AG09309 (cell line): ENCODE measurements around the gene FUS.
A peak's percentile ranks its signal among the peaks of the same experiment; 100 is the strongest.
"Not testable (repeated sequence)": the region's sequence is repeated elsewhere in the genome, so short reads cannot be mapped to it uniquely, and the experiment has no call there.

Experiments
- DNase-seq: peaks from one replicate; pipeline ENCODE4 v3.0.0-alpha.2; 2010; ENCODE audit warnings: low read depth
- H3K4me3 ChIP-seq: 2 replicates; pipeline ENCODE4 v1.5.1; 2011; ENCODE audit warnings: mild to moderate bottlenecking, low read depth, low read length, moderate library complexity; ENCODE audit not compliant: control insufficient read depth
- TF ChIP-seq, protein P1 (sequence below): IDR thresholded peaks from 2 replicates; pipeline ENCODE4 v1.5.1; 2011; ENCODE audit warnings: mild to moderate bottlenecking, low read depth, low read length, inconsistent platforms; ENCODE audit not compliant: insufficient read depth, control insufficient read depth; ENCODE audit errors: missing control alignments

Gene FUS

DNA sequence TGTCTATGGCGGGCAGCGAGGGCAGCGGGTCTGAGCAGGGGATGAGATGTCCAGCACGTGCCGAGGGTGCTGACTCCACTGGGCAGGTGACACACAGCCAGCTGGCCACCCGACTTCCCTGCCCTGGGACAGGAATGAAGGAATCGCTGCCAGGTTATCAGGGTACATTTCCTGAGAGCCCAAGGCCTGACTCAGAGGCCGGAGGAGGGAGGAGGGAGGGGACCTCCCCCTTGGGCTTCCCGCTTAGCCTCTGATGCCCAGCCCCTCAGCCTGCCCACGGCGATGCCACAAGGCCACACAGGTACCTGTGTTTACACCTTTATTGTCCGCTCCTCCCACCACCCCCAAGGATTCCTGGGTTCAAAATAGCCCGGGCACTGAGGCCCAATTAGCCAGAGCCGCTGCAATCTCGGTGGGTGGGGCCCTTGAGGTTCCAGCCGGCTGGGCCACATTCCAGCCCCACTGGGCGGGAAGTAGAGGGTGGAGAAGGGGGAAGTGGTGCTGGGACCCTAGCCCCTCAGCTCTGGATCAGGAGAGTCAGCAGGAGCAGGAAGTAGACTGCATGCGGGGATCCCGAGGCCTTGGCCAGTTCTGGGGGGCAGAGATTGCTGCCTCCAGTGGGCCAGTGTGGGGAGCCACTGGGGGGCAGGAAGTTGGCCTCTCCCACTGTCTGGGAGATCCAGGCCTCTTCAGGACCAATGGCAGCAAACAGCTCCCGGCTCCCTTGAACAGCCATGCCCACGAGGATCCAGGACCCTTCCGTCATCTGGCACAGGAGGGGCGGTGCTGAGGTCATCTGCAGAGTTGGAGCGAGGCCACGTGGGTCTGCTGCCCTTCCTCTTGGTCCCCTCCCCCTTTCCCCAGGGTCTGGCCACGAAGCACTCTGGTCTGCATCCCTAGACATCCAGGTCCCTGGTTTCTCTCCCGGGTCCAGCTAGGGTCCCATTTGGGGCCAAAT lies 41.0 kb upstream of the FUS start:
- no peak for DNase-seq
- no peak overlapping the region for H3K4me3 ChIP-seq
- TF ChIP-seq, protein P1, sequence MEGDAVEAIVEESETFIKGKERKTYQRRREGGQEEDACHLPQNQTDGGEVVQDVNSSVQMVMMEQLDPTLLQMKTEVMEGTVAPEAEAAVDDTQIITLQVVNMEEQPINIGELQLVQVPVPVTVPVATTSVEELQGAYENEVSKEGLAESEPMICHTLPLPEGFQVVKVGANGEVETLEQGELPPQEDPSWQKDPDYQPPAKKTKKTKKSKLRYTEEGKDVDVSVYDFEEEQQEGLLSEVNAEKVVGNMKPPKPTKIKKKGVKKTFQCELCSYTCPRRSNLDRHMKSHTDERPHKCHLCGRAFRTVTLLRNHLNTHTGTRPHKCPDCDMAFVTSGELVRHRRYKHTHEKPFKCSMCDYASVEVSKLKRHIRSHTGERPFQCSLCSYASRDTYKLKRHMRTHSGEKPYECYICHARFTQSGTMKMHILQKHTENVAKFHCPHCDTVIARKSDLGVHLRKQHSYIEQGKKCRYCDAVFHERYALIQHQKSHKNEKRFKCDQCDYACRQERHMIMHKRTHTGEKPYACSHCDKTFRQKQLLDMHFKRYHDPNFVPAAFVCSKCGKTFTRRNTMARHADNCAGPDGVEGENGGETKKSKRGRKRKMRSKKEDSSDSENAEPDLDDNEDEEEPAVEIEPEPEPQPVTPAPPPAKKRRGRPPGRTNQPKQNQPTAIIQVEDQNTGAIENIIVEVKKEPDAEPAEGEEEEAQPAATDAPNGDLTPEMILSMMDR: no peak

DNA sequence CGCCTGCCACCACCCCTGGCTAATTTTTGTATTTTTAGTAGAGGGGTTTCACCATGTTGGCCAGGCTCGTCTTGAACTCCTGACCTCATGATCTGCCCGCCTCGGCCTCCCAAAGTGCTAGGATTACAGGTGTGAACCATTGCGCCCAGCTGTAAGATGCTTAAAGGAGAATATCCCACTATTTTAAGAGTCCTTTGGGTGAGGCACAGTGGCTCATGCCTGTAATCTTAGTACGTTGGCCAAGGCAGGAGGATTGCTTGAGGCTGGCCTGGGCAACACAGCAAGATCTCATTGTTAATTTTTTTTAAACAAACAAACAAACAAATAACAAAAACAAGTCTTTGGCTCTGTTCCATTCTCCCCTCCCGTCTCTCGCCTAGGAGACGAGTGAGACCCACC lies 38.9 kb upstream of the FUS start:
- H3K4me3 ChIP-seq, DNase-seq: not testable (repeated sequence)

DNA sequence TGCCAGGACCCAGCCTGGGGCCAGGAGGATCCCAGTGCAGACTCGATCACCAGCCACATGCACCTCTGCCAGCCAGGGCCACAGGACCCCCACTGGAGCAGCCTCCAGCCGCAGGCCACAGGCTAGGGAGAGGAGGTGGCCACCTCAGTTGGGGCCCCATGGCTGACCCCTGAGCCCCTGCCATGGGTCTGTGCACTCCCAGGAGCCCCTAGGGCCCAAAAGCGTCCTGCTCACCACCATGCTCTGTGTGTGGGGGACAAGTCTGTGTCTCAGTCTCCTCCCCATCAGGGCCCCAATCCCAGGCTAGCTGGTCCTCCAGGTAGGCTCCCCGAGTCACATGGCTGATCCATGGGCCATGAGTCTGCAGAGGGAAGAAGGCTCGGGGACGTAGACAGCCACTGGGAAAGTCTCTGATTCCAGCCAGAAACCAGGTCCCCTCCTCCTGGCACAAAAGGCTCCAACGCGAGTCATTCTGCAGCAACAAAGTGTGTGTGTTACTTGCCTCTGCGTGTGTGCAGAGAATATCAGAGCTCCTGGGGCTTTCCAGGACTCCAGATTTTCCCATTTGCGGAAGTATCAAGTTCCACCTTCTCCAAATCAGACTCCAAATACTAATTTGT lies 38.3 kb upstream of the FUS start:
- TF ChIP-seq, protein P1: no peak
- H3K4me3 ChIP-seq: peak overlapping the region; percentile 17
- peak; percentile 41 for DNase-seq

DNA sequence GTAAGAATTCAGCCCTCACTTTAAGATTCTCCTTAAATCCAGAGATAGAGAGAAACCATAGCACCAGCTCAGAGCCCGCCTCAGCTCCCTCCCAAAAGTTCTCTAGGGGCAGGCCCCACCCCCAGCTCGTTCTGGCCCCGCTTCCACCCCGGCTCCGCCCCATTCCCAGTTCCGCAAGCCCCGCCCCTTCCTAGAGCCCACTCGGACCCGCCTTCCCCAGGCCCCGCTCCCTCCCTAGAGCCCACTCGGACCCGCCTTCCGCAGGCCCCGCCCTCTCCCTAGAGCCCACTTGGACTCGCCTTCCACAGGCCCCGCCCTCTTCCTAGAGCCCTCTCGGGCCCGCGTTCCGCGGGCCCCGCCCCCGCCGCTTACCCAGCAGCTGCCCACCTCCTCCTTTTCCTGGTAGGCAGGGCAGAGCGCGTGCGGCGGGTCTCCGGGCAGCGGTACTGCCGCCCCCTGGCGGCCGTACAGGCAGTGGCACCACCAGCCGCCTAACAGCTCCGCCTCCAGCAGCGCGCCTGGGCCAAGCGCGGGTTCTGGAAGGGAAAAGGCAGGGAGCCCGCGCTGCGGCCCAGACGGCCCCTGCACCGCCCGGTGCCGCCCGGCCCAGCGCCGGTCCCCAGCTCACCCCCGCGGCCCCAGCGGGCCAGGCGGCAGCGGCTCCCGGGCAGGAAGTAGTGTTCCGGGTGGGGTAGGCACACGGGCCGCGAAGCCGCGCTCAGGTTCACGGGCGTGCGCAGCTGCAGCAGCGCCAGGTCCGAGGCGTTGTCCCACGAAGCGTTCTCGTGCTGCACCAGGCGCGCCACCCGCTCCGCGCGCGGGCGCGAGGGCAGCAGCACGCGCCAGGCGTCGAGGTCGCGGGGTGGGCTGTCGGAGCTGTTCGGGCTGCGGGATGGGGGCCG lies 37.6 kb upstream of the FUS start:
- DNase-seq: peak; percentile 94
- TF ChIP-seq, protein P1: peak; percentile 89
- peak overlapping the region; percentile 25 for H3K4me3 ChIP-seq

DNA sequence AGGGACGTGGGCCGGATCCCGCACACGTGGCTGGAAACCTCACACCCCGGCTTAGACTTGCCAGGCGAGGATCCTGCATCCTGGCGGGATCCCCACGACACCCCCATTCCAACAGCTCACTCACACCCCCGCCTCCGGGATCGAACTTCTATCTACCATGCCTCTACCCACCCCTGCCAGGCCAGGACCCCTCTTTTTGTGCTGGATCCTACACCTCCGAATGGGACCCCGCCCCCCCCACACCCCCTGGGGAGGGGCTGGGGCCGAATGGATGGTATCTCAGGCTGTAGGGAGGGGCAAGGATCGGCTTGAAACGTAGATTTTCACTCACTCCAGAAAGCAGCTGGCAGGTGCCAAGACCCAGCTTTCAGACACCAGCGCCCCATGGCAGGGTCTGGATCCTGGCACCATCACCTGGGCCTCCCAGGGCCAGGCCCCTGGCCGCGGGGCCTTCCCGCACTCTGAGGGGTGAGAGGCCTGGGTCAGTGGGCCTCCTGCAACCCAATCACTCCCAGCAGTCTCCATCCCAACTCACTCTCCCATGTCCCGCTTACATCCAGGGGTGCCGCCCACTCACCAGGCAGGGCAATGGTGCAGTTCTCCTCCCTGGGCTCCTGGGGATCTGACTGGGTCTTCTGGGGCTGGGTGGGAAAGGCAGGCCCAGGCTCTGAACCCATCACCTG lies 36.8 kb upstream of the FUS start:
- DNase-seq: no peak
- TF ChIP-seq, protein P1: no peak
- H3K4me3 ChIP-seq: no peak overlapping the region; the same call in 1 of the 2 replicates

DNA sequence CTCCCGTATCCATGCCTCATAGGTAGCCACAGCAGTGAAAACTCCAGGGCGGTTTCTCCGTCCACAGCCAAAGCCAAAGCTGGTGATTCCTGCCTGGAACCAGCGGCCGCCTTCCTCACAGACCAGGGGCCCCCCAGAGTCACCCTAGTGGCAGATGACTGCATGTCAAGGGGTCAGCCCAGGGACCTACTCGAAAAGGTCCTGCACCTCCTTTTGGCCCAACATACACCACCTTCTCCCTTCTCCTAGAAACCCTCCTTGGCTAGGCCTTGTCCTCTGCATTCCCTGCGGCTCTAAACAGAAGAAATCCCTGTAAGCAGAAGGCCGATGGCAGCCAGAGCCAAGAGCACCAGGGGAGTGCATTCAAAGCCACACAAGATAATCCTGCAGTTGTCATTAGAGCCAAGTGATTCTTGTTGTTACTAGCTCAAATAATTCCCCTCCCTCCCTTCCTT lies 36.2 kb upstream of the FUS start:
- DNase-seq: no peak
- H3K4me3 ChIP-seq: no peak overlapping the region
- TF ChIP-seq, protein P1: no peak

DNA sequence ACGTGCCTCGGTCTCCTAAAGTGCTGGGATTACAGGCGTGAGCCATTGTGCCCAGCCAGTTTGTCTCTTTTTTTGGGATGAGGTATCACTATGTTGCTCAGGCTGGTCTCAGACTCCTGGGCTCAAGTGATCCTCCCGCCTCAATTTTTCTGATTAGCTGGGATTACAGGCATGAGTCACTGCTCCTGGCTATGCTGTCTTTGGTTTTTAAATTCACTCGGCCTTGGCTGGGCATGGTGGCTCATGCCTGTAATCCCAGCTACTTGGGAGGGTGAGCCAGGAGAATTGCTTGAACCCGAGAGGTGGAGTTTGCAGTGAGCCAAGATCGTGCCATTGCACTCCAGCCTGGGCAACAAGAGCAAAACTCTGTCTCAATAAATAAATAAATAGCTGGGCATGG lies 35.5 kb upstream of the FUS start:
- not testable (repeated sequence) for DNase-seq, H3K4me3 ChIP-seq
